SK-N-SH (cell line): Measurements from ENCODE around the gene PDGFC. TPM values are rescaled to one million over a fixed set of nuclear protein-coding genes. Genes with fewer than 3 reads are reported as not detected.

Source experiments
- CTCF ChIA-PET: fragments of 300-600, 350-600 bp; formaldehyde crosslinking; extraction: SDS; loops from one replicate; lab custom pipeline; 2021; lab: Yijun Ruan, JAX
- POLR2A ChIA-PET: fragments of 350-600 bp; sonication (Branson Sonifier 250); formaldehyde crosslinking; extraction: SDS; loops from one replicate; lab custom pipeline; 2020; ENCODE audit warnings: antibody characterized with exemption, inconsistent platforms; lab: Yijun Ruan, JAX
- DNase-seq: peaks from one replicate; pipeline ENCODE4 v3.0.0; 2012
- H2AFZ ChIP-seq: fragments of 200-600 bp; sonication (generic); 2 replicates; pipeline ENCODE4 v1.8.1; 2016; ENCODE audit warnings: antibody characterized with exemption, mild to moderate bottlenecking, low read depth
- H3F3A ChIP-seq: fragments of 200-600 bp; sonication (generic); replicated peaks from 2 replicates; pipeline ENCODE3; 2016; ENCODE audit warnings: antibody characterized with exemption, mild to moderate bottlenecking; ENCODE audit not compliant: insufficient read depth
- H3K27ac ChIP-seq, 2 experiments: fragments of 200-500 bp in 1 of 2; fragments of 200-600 bp in 1 of 2; sonication (Bioruptor generic) in 1 of 2; sonication (generic), shearing (Covaris generic) in 1 of 2; 2 replicates each; pipeline versions ENCODE4 v1.5.1 to v1.6.1; 2014 to 2016; ENCODE audit warnings: low read depth in 2 of 2, inconsistent platforms in 1 of 2, low read length in 1 of 2, mild to moderate bottlenecking in 1 of 2, mixed read lengths in 1 of 2
- H3K27me3 ChIP-seq: fragments of 200-600 bp; sonication (generic), shearing (Covaris generic); 2 replicates; pipeline ENCODE4 v1.6.1; 2016; ENCODE audit warnings: mixed run types; ENCODE audit not compliant: insufficient read depth
- H3K36me3 ChIP-seq, 2 experiments: fragments of 200-500 bp in 1 of 2; fragments of 200-600 bp in 1 of 2; sonication (Bioruptor generic) in 1 of 2; sonication (generic) in 1 of 2; replicated peaks in 1 of 2; 2 replicates each; pipeline versions ENCODE3 to v1.5.1; 2014 to 2016; ENCODE audit warnings: low read length in 1 of 2, mild to moderate bottlenecking in 1 of 2; ENCODE audit not compliant: insufficient read depth in 2 of 2, control insufficient read depth in 1 of 2
- H3K4me1 ChIP-seq, 2 experiments: fragments of 200-500 bp in 1 of 2; fragments of 200-600 bp in 1 of 2; sonication (Bioruptor generic) in 1 of 2; sonication (generic), shearing (Covaris generic) in 1 of 2; 2 replicates each; pipeline versions ENCODE4 v1.5.1 to v1.6.1; 2014 to 2016; ENCODE audit warnings: low read depth in 1 of 2, low read length in 1 of 2, mixed run types in 1 of 2; ENCODE audit not compliant: insufficient read depth in 2 of 2, control insufficient read depth in 1 of 2
- H3K4me2 ChIP-seq: fragments of 200-600 bp; sonication (generic), shearing (Covaris generic); 2 replicates; pipeline ENCODE4 v1.6.1; 2017; ENCODE audit warnings: mixed run types
- H3K4me3 ChIP-seq, 2 experiments: fragments of 200-500 bp in 1 of 2; fragments of 200-600 bp in 1 of 2; sonication (Bioruptor generic) in 1 of 2; sonication (generic), shearing (Covaris generic) in 1 of 2; 2 replicates each; pipeline versions ENCODE4 v1.5.1 to v1.8.1; 2014 to 2016; ENCODE audit warnings: low read depth in 2 of 2, inconsistent platforms in 1 of 2, low read length in 1 of 2, mild to moderate bottlenecking in 1 of 2, mixed read lengths in 1 of 2, moderate library complexity in 1 of 2
- H3K79me2 ChIP-seq: fragments of 200-600 bp; sonication (generic); 2 replicates; pipeline ENCODE4 v1.8.1; 2017; ENCODE audit warnings: mild to moderate bottlenecking; ENCODE audit not compliant: insufficient read depth
- H3K9ac ChIP-seq: fragments of 200-600 bp; sonication (generic); 2 replicates; pipeline ENCODE4 v1.6.1; 2017; ENCODE audit warnings: mixed run types
- H3K9me2 ChIP-seq: fragments of 200-600 bp; sonication (generic); 2 replicates; pipeline ENCODE4 v1.6.1; 2017; ENCODE audit warnings: mixed run types
- H3K9me3 ChIP-seq: fragments of 200-600 bp; sonication (generic); 2 replicates; pipeline ENCODE4 v1.6.1; 2017; ENCODE audit warnings: mixed run types, mild to moderate bottlenecking, moderate library complexity
- H4K20me1 ChIP-seq: fragments of 200-600 bp; sonication (generic); 2 replicates; pipeline ENCODE4 v1.6.1; 2017; ENCODE audit warnings: mild to moderate bottlenecking, mixed run types; ENCODE audit not compliant: insufficient read depth
- EP300 ChIP-seq, 2 experiments: IDR thresholded peaks; 2 replicates each; pipeline versions ENCODE4 v1.4.0 to v1.6.1; 2012; ENCODE audit warnings: borderline replicate concordance in 1 of 2, low read depth in 1 of 2, low read length in 1 of 2
- GABPA ChIP-seq: IDR thresholded peaks from 2 replicates; pipeline ENCODE4 v1.4.0; 2012; ENCODE audit warnings: low read depth, mild to moderate bottlenecking
- GATA2 ChIP-seq: sonication (generic); formaldehyde crosslinking; IDR thresholded peaks from 2 replicates; pipeline ENCODE4 v1.5.0; 2020; ENCODE audit warnings: mild to moderate bottlenecking, missing genetic modification reagents
- IRF3 ChIP-seq: fragments of 150-350 bp; IDR thresholded peaks from 2 replicates; pipeline ENCODE4 v1.6.1; 2016; ENCODE audit warnings: mild to moderate bottlenecking, low read depth, low read length
- NFIC ChIP-seq: IDR thresholded peaks from 2 replicates; pipeline ENCODE4 v1.4.0; 2012; ENCODE audit warnings: borderline replicate concordance
- PBX3 ChIP-seq: IDR thresholded peaks from 2 replicates; pipeline ENCODE4; 2012
- RFX5 ChIP-seq: IDR thresholded peaks from 2 replicates; pipeline ENCODE4 v1.6.1; 2012; ENCODE audit warnings: mild to moderate bottlenecking, improper control_type of control experiment, low read length
- RXRA ChIP-seq: IDR thresholded peaks from 2 replicates; pipeline ENCODE4 v1.4.0; 2012; ENCODE audit warnings: low read depth, mild to moderate bottlenecking, borderline replicate concordance
- SIN3A ChIP-seq: IDR thresholded peaks from 2 replicates; pipeline ENCODE4 v1.6.1; 2012; ENCODE audit warnings: low read depth, mild to moderate bottlenecking, low read length, moderate library complexity, borderline replicate concordance
- TEAD4 ChIP-seq: IDR thresholded peaks from 2 replicates; pipeline ENCODE4 v1.4.0; 2012; ENCODE audit warnings: mild to moderate bottlenecking, borderline replicate concordance; ENCODE audit not compliant: insufficient read depth
- WGBS: methylation state at CpG from one replicate; pipeline ENCODE4 v1.1.6; 2017; ENCODE audit warnings: low lambda C conversion rate; 5-methylcytosine and 5-hydroxymethylcytosine counted together
- polyA plus RNA-seq, 3 experiments: library from polyadenylated mRNA; depleted of rRNA; stranded (reverse); fragments of >200 nt; gene quantifications; 2 replicates each; pipeline ENCODE4 v1.2.3, GENCODE V29; 2012

Gene PDGFC
- polyA plus RNA-seq, 1 of the 3 experiments (the other 2 are of a cell fraction): 29.8 TPM

- TF ChIP-seq SIN3A: no peak
- peak; percentile 33; the same call in 1 of the 2 replicates for TF ChIP-seq GATA2 (CRISPR knock-in tag)
- Histone ChIP-seq H3K4me3 (no peak overlapping the region), H3K36me3 (no peaks in the 10 kb centered on the region), H3K9me2 (no peaks in the 10 kb centered on the region), H2AFZ (no peak overlapping the region), H3K9me3 (no peaks in the 10 kb centered on the region), H3K9ac (no peak overlapping the region), H3K79me2 (no peaks in the 10 kb centered on the region), H3F3A (peaks cover 29% of the 10 kb centered on the region), H3K27me3 (no peaks in the 10 kb centered on the region), H3K4me2 (no peak overlapping the region), H3K27ac (no peak overlapping the region), H3K4me1 (peaks cover 2 to 25% of the 10 kb centered on the region in 2 experiments; a peak in 3 of 4 replicates), H4K20me1 (no peaks in the 10 kb centered on the region)
- 57% methylated on average over 2 of the region's 2 CpGs for WGBS
- no peak for DNase-seq
- ChIA-PET POLR2A (no interaction called here), CTCF (interaction anchor here (1.0 kb wide), 1 partner anchor 42 kb away, joined by 4 read pairs; no protein-coding TSS in a partner anchor)
These were observed 39.0 kb upstream of the PDGFC start for GRCh38 chr4:157010630-157011029.

GRCh38 chr4:157005831-157006230 is 34.2 kb upstream of the PDGFC start:
- Histone ChIP-seq H3K9me3 (no peaks in the 10 kb centered on the region), H3K4me3 (no peak overlapping the region), H3K27ac (no peak overlapping the region), H3K79me2 (no peaks in the 10 kb centered on the region), H3K4me1 (peaks cover 0 to 11% of the 10 kb centered on the region in 2 experiments; a peak in 2 of 4 replicates), H4K20me1 (no peaks in the 10 kb centered on the region), H3F3A (peaks cover 14% of the 10 kb centered on the region), H2AFZ (no peak overlapping the region), H3K36me3 (no peaks in the 10 kb centered on the region), H3K4me2 (no peak overlapping the region), H3K27me3 (no peaks in the 10 kb centered on the region), H3K9ac (no peak overlapping the region), H3K9me2 (no peaks in the 10 kb centered on the region)
- WGBS: 89% methylated on average over 3 of the region's 3 CpGs
- CTCF ChIA-PET: no interaction called here
- no peak for DNase-seq
- POLR2A ChIA-PET: no interaction called here
- TF ChIP-seq PBX3 (no peak), NFIC (no peak), RXRA (no peak)

- Histone ChIP-seq H3K27me3 (no peaks in the 10 kb centered on the region), H3K79me2 (no peaks in the 10 kb centered on the region), H3K27ac (no peak overlapping the region), H3K9me2 (no peaks in the 10 kb centered on the region), H3K4me3 (no peak overlapping the region), H3K4me2 (no peak overlapping the region), H3F3A (peaks cover 14% of the 10 kb centered on the region), H3K36me3 (no peaks in the 10 kb centered on the region), H3K9ac (no peak overlapping the region), H2AFZ (no peak overlapping the region), H3K9me3 (no peaks in the 10 kb centered on the region), H4K20me1 (no peaks in the 10 kb centered on the region), H3K4me1 (peaks cover 0 to 12% of the 10 kb centered on the region in 2 experiments; a peak in 2 of 4 replicates)
- ChIA-PET POLR2A (no interaction called here), CTCF (no interaction called here)
- no peak for TF ChIP-seq EP300 (IDR thresholded peaks at IDR 0.05; ENCODE audit: borderline replicate concordance in 1 of 2, low read depth in 1 of 2, low read length in 1 of 2)
- no peak for TF ChIP-seq TEAD4
- no peak for TF ChIP-seq RFX5
- TF ChIP-seq IRF3: no peak
- no peak for TF ChIP-seq GABPA
- 82% methylated on average over 2 of the region's 2 CpGs for WGBS
- no peak for DNase-seq
These were observed 33.6 kb upstream of the PDGFC start for GRCh38 chr4:157005193-157005592.
